ENCODE measurements around the gene ZNF215.
"Not testable (repeated sequence)": the region's sequence is repeated elsewhere in the genome, so short reads cannot be mapped to it uniquely, and the experiment has no call there.

The ZNF215 gene

DNA sequence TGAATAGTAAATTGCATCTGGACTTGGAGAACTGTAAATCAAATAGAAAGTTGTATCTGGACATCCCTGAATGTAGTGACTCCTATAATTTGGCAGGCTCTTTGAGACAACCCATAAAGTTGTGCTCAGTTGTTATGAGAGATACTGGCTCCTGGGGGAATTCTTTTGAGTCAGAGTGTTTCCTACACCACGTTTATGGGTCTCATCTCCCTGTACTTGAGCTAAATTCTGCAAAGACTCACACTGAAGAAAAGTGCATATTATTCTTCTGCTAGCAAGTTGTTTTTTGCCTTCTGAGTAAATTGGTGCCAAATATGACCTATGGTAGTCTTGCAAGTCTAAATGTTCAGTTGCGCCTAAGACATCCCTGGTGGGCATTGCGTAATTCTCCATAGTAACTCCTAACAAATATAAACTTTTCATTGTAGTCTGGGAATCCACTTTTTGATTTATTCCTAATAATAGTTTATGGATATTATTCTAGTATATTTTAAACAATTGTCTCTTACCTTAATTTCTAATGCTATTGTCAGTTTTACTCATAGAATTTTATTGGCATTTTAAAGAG is 5.0 kb downstream of the ZNF215 start:
- FAIRE-seq = no peak
- DNase-seq (ENCODE audit: insufficient read length, low spot score) = no peak

DNA sequence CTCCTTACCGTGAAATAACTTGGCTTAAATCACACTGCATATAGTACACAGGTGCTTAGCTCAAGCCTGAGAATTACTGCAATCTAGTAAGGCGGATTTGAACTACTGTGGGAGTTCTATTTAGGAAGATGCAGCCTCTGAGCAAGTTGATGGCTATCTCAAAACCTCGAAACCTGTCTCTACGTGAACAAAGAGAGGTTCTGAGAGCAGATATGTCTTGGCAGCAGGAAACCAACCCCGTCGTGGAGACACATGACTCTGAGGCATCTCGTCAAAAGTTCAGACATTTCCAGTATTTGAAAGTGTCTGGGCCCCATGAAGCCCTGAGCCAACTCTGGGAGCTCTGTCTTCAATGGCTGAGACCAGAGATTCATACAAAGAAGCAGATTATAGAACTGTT is 5.9 kb downstream of the ZNF215 start:
- peak; percentile 45 for FAIRE-seq

DNA sequence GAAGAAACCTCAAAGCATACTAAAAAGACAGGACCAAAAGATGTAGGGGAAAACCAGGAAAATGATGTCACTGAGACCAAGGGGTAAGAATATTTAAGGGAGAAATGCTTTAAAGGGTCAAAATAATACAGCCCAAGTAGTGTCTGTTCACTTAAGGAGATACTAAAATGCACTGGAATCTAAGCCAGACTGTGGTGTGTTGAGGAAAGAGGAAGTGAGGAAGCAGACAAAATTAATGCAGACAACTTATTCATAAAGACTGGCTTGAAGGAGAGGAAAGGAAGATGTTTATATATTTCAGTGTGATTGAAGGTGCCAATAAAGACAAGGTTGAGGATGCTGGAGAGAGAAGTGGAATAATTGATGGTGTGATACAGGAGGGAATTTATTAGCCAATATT is 15.7 kb downstream of the ZNF215 start:
- DNase-seq (ENCODE audit: insufficient read length, low spot score) = no peak
- FAIRE-seq = no peak

More for the DNA sequence above, 5.9 kb downstream of the ZNF215 start:
- DNase-seq (ENCODE audit: insufficient read length, low spot score) = no peak

DNA sequence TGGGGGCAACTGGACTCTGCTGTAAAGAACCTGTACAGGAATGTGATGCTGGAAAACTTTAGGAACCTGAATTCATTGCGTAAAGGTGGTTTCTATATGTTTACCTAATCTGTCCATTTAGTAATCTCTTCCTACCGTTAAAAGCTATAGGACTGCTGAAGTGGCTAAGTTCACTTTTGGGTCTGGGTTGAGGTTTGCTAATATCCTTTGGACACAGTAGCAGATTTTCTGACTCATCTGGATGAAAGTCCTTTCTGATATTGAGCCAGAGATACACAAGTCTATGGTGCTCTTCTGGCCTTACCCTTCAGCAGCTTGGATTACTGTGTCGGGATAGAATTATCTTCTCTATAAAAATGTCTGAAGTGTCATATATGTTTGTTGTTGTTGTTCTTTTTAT is 16.9 kb downstream of the ZNF215 start:
- DNase-seq (ENCODE audit: insufficient read length, low spot score) = no peak
- no peak for FAIRE-seq

DNA sequence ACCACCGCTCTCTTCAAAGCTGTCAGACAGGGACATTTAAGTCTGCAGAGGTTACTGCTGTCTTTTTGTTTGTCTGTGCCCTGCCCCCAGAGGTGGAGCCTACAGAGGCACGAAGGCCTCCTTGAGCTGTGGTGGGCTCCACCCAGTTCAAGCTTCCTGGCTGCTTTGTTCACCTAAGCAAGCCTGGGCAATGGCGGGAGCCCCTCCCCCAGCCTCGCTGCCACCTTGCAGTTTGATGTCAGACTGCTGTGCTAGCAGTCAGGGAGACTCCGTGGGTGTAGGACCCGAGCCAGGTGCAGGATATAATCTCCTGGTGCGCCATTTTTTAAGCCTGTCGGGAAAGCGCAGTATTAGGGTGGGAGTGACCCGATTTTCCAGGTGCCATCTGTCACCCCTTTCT is 28.0 kb downstream of the ZNF215 start:
- FAIRE-seq = not testable (repeated sequence)

DNA sequence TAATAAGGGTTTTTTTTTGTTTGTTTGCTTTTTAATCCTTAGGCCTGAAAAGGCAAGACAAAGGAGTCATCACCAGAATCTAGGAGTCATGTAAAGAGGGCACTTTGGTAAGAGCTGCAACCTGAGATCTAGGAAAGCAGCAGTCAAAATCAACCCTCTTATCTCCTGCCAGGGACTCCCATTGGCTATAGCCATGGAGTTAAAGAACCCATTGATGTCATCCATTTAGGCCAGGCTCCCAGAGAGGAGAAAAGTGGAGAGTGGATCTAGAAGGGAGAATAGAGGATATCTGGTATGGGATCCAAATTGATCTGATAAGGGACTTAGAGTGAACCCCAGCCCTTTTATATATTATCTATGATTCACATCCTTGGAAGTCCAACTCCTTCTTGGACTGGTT is 35.9 kb downstream of the ZNF215 start:
- FAIRE-seq (no peak), DNase-seq (ENCODE audit: insufficient read length, low spot score) (no peak)

More for the DNA sequence above, 28.0 kb downstream of the ZNF215 start:
- not testable (repeated sequence) for DNase-seq (ENCODE audit: insufficient read length, low spot score)

DNA sequence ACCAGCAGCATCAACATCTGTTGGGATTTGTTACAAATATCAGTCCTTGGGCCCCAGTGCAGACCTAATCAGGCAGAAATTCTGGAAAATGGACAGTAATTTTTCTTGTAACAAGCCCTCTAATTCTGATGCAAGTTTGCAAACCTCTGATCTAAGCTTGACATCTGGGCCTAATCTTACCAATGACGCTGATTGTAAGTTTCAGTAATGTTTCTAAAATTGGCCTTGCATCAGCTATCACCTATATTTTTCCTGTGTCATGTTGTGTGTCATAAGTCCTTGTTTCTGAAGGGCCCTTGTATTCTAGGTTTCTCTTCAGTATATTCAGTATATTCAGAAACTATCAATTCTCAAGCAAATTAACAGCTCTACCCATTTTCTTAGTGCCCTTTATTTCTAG is 36.4 kb downstream of the ZNF215 start:
- no peak for DNase-seq (ENCODE audit: insufficient read length, low spot score)
- FAIRE-seq = no peak

DNA sequence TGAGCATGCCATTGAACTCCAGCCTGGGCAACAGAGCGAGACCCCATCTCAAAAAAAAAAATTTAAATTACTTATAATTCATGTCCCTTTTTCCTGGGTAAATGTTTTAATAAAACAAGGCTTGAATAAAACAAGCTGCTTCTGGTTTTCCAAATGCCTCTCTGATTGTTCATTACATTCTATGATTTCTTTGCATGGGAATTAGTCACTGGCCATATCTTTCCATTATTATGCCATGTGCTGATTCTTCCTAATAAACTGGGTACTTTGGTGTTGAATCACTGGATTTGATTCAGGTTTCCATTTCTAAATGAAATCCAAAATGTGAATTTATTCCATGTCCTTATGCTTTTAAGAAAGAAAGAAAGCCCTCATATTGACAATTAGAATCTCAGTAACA is 42.6 kb downstream of the ZNF215 start:
- DNase-seq (ENCODE audit: insufficient read length, low spot score) (no peak), FAIRE-seq (no peak)

DNA sequence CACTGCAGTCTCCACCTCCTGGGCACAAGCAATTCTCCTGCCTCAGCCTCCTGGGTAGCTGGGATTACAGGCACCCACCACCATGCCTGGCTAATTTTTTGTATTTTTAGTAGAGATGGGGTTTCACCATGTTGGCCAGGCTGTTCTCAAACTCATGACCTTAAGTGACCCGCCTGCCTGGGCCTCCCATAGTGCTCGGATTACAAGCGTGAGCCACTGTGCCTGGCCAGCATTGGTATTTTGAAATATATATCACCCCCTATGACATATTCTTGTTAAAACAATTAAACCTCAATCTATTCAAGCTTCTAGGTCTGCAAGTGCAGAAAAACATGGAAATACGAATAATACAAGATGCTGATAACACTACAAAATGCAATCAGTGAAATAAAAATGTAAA is 43.6 kb downstream of the ZNF215 start:
- not testable (repeated sequence) for FAIRE-seq; DNase-seq (ENCODE audit: insufficient read length, low spot score)

DNA sequence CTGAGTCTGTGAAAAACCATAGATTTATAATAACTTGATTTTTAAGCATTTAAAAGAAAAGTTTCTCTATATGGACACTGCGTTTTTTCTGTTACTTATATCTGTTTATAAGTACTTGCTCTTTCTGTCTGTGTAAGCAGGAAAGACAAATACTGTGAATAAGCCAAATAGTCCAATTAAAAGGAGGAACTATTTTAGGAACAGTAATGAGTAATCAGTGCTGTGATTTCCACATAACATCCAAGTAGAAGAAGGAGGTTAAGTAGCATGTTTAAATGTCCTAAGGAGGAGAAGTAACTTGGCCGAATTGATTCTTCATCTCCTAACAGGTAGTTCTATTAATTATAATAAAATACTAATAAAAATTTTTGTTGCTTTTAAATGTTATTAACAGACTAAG is 53.1 kb downstream of the ZNF215 start:
- no peak for DNase-seq (ENCODE audit: insufficient read length, low spot score)
- no peak for FAIRE-seq

DNA sequence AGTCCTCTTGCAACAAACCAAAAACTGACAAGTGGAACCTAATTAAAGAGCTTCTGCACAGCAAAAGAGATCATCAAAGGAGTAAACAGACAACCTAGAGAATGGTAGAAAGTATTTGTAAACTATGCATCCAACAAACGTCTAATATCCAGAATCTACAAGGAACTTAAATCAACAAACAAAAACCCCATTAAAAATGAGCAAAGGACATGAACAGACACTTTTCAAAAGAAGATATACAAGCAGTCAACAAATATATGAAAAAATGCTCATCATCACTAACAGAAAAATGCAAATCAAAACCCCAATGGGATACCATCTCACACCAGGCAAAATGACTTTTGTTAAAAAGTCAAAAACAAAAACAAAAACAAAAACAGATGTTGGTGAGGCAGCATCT is 60.3 kb downstream of the ZNF215 start:
- DNase-seq (ENCODE audit: insufficient read length, low spot score) = no peak
- FAIRE-seq = no peak

DNA sequence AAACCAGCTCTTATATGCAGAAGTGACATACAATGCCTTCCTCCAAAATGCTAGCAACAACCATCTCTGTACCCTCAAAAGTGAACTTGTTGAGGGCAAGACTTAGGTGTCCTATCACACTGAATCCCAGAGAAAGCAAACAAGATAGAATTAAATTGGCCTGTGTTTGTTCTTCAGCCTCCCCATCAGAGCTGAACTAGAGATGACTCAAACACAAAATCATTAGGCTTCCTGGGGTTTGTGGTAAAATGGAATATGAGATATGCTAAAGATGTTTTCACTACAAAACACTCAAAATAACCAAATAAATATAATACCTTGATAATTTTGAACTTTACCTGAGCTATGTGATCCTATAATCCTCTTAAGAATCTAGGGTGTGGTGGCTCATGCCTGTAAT is 62.3 kb downstream of the ZNF215 start:
- FAIRE-seq (no peak), DNase-seq (ENCODE audit: insufficient read length, low spot score) (no peak)

DNA sequence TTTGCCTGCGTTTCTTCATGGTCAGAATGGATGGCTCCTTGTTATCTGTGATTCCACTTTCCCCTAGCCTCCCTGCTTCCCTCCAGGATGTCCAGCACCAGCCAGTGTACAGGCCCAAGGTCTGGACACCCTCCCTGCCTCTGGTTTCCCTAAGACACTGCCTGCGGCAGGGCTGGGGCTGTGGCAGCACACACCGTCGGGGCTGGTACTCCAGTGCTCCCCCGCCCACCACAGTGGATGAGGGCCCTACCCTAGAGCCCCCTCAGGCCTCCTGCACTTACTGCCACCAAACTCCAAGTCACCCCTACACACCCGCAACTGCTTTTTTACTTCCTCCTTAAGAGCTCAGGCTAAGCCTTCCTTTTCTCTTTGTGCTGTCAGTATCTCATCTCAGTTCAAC is 65.0 kb downstream of the ZNF215 start:
- FAIRE-seq = no peak
- no peak for DNase-seq (ENCODE audit: insufficient read length, low spot score)

DNA sequence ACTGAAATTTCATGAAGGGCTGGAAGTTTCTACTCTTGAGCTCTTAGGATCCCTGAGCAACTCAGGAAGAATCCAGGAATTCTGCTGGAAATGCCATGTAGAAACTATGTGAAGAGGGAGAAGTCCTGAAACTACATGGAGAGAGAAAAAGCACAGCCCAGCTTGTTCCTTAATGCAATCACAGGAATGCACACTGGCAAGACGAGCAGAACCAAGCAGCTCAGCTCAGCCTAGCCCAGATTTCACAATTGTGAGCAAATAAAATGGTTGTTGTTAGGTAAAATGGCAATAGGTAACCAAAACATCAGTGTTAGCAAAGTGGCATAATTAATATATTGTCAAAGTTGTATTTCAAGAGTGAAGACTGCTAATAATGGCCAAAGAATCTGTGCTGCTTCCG is 65.8 kb downstream of the ZNF215 start:
- DNase-seq (ENCODE audit: insufficient read length, low spot score) = no peak
- FAIRE-seq = no peak

DNA sequence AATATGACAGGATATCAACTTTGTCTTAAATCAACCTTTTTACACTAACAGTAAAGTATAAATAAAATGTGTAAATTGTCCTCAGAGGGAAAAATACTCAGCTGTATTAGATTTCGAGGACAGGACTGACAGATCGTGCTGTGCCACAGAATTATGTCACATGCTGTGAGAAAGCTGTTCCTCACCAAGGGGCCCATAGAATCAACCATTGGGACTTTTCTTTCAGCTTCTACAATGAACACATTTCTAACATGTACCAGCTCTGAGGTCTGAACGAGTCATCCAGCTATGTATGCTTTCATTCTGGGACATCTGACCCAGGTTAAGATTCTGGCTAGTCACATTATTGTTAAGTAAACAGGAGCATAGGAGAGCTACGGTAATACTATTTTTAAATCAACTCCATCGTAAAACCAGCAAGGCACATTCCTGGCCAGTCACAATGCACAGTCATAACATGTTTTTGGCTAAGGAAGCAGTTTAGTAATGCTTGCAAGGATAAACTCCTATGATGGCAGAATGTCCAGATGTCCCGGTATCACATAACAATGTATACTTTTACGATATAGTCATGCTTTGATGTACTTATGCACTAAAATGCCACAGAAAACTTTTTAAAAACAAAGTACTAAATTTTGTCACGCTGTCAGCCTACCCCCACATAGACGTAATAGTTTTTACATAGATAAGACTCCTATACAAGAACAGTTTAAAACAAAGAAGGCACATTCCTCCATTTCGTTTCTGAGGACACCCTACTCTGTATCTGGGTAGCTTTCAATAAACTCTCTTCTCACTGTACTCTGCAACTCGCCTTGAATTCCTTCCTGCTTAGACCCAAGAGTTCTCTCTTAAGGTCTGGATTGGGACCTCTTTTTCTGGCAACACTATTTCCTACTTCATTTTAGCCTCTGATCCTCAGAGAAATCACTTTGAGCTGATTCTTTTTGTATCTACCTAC is 66.5 kb downstream of the ZNF215 start:
- FAIRE-seq (no peak), DNase-seq (ENCODE audit: insufficient read length, low spot score) (no peak)

DNA sequence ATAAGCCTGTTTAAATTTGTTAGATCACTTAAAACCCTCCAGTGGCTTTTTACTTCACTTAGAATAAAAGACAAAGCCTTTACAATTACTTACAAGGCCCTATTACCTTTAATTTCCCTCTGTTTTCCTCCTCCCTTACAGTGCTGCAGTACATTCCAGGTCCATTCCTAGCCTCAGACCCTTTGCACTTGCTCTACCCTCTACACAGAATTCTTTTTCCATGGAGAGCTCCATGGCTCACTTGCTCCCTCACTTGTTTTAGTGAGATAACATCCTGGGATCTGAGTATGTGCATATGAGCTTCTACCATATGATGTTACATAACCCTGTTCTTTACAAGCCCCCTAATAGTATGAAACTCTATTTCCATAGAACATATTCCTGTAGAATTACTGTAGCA is 69.5 kb downstream of the ZNF215 start:
- FAIRE-seq = no peak
- no peak for DNase-seq (ENCODE audit: insufficient read length, low spot score)

DNA sequence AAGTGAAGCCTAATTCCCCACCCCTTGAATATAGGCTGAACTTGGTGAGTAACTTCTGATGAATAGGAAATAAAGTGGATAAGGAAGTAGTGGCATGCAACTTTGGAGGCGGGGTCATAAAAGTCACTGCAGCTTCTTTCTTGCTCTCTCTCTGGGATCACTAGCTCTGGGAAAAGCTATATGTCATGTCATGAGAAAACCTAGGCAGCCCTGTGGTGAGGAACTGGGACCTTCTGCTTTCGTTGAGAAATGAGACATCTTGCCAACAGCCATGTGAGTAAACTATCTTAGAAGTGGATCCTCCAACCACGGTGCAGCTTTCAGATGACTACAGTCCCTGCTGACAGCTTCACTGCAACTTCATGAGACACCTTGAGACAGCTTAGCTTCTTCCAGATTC is 78.3 kb downstream of the ZNF215 start:
- no peak for DNase-seq (ENCODE audit: insufficient read length, low spot score)
- FAIRE-seq = no peak
